ENCODE measurements around the gene SLC27A3.

SLC27A3 gene

GRCh38 chr1:153798468-153798780 lies 23.2 kb downstream of the SLC27A3 start:
- ATAC-seq (ENCODE audit: low read depth) (no peak), DNase-seq (ENCODE audit: low spot score) (no peak)
- no peak for TF ChIP-seq CTCF (IDR thresholded peaks at IDR 0.05; ENCODE audit: poor library complexity, severe bottlenecking)
- Histone ChIP-seq H3K4me3 (ENCODE audit: severe bottlenecking) (no peak overlapping the region), H3K27me3 (ENCODE audit: insufficient read depth, poor library complexity, severe bottlenecking) (no peaks in the 10 kb centered on the region), H3K9me3 (ENCODE audit: severe bottlenecking) (no peaks in the 10 kb centered on the region), H3K27ac (ENCODE audit: poor library complexity, severe bottlenecking) (no peak overlapping the region), H3K36me3 (ENCODE audit: low read depth) (no peaks in the 10 kb centered on the region), H3K4me1 (ENCODE audit: insufficient read depth, poor library complexity, severe bottlenecking) (no peaks in the 10 kb centered on the region)

- TF ChIP-seq CTCF (IDR thresholded peaks at IDR 0.05; ENCODE audit: poor library complexity, severe bottlenecking): no peak
- no peak for ATAC-seq (ENCODE audit: low read depth)
- Histone ChIP-seq H3K27ac (ENCODE audit: poor library complexity, severe bottlenecking) (no peak overlapping the region), H3K4me3 (ENCODE audit: severe bottlenecking) (no peak overlapping the region), H3K4me1 (ENCODE audit: insufficient read depth, poor library complexity, severe bottlenecking) (no peaks in the 10 kb centered on the region), H3K9me3 (ENCODE audit: severe bottlenecking) (no peaks in the 10 kb centered on the region), H3K27me3 (ENCODE audit: insufficient read depth, poor library complexity, severe bottlenecking) (no peaks in the 10 kb centered on the region), H3K36me3 (ENCODE audit: low read depth) (no peaks in the 10 kb centered on the region)
- DNase-seq (ENCODE audit: low spot score): no peak
Observed at GRCh38 chr1:153799016-153799415, 23.8 kb downstream of the SLC27A3 start.

GRCh38 chr1:153799566-153800465 lies 24.6 kb downstream of the SLC27A3 start:
- TF ChIP-seq CTCF (IDR thresholded peaks at IDR 0.05; ENCODE audit: poor library complexity, severe bottlenecking): no peak
- ATAC-seq (ENCODE audit: low read depth) (no peak), DNase-seq (ENCODE audit: low spot score) (peak; percentile 45)
- Histone ChIP-seq H3K9me3 (ENCODE audit: severe bottlenecking) (no peaks in the 10 kb centered on the region), H3K4me1 (ENCODE audit: insufficient read depth, poor library complexity, severe bottlenecking) (no peaks in the 10 kb centered on the region), H3K27me3 (ENCODE audit: insufficient read depth, poor library complexity, severe bottlenecking) (no peaks in the 10 kb centered on the region), H3K27ac (ENCODE audit: poor library complexity, severe bottlenecking) (no peak overlapping the region), H3K36me3 (ENCODE audit: low read depth) (no peaks in the 10 kb centered on the region), H3K4me3 (ENCODE audit: severe bottlenecking) (no peak overlapping the region)

GRCh38 chr1:153800516-153800915 lies 25.3 kb downstream of the SLC27A3 start:
- H3K36me3 ChIP-seq (ENCODE audit: low read depth): no peaks in the 10 kb centered on the region
- no peak overlapping the region for H3K27ac ChIP-seq (ENCODE audit: poor library complexity, severe bottlenecking)
- H3K4me1 ChIP-seq (ENCODE audit: insufficient read depth, poor library complexity, severe bottlenecking): no peaks in the 10 kb centered on the region
- no peak for TF ChIP-seq CTCF (IDR thresholded peaks at IDR 0.05; ENCODE audit: poor library complexity, severe bottlenecking)
- no peaks in the 10 kb centered on the region for H3K9me3 ChIP-seq (ENCODE audit: severe bottlenecking)
- no peak for ATAC-seq (ENCODE audit: low read depth)
- no peaks in the 10 kb centered on the region for H3K27me3 ChIP-seq (ENCODE audit: insufficient read depth, poor library complexity, severe bottlenecking)
- H3K4me3 ChIP-seq (ENCODE audit: severe bottlenecking): no peak overlapping the region
- DNase-seq (ENCODE audit: low spot score): peak; percentile 25

- Histone ChIP-seq H3K9me3 (ENCODE audit: severe bottlenecking) (no peaks in the 10 kb centered on the region), H3K36me3 (ENCODE audit: low read depth) (no peaks in the 10 kb centered on the region), H3K27me3 (ENCODE audit: insufficient read depth, poor library complexity, severe bottlenecking) (no peaks in the 10 kb centered on the region), H3K4me1 (ENCODE audit: insufficient read depth, poor library complexity, severe bottlenecking) (peaks cover 6% of the 10 kb centered on the region), H3K27ac (ENCODE audit: poor library complexity, severe bottlenecking) (no peak overlapping the region), H3K4me3 (ENCODE audit: severe bottlenecking) (no peak overlapping the region)
- ATAC-seq (ENCODE audit: low read depth): no peak
- no peak for TF ChIP-seq CTCF (IDR thresholded peaks at IDR 0.05; ENCODE audit: poor library complexity, severe bottlenecking)
- no peak for DNase-seq (ENCODE audit: low spot score)
Observed at GRCh38 chr1:153801028-153801625, 25.9 kb downstream of the SLC27A3 start.

All from RWPE2 (cell line).